ENCODE data around the gene RIT1.

The RIT1 gene

DNA sequence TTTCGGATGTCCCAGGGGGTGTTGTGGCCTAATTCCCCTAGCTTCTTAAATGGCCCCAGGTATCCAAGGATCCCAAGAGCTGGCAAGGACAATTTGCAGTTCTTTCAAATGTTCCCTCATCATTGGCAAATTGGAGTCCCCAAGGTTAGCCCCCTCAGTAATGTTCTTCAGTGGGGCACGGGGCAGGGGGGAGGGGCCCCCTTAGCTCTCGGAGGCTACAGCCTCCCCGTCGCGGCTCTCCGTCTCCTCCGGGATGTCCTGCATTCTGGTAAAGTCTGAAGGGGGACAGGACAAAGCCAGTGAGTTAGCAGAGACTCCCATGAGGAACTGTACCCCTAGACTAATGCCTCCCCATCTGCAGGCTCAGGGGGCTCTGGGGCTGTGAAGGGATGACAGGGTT, 36.6 kb upstream of the RIT1 start:
- no peak for TF ChIP-seq Cebpa-rat (IDR thresholded peaks at IDR 0.05)
- peaks cover 60 to 98% (median 75%) of the 10 kb centered on the region in 10 experiments for H3K4me1 ChIP-seq
- H3K36me3 ChIP-seq: peaks cover 64 to 87% (median 71%) of the 10 kb centered on the region in 11 experiments
- H3K4me2 ChIP-seq: peak overlapping the region; percentile 59 to 97 (median 95); a peak in 21 of 22 replicates
- peak overlapping the region in 8 of 11 experiments; percentile 32 to 69 (median 55); a peak in 9 of 22 replicates for H3K9ac ChIP-seq
- H3K27me3 ChIP-seq: no peaks in the 10 kb centered on the region
- H3K27ac ChIP-seq: peak overlapping the region in 10 of 11 experiments; percentile 33 to 82 (median 76); a peak in 17 of 22 replicates
- H3K9me3 ChIP-seq (replicated peaks in 1 of 11): no peaks in the 10 kb centered on the region
- peak overlapping the region in 1 of 10 experiments; percentile 42; a peak in 1 of 20 replicates for H3K4me3 ChIP-seq
- H4K20me1 ChIP-seq: peaks cover 34 to 84% (median 69%) of the 10 kb centered on the region in 11 experiments; a peak in 20 of 22 replicates

DNA sequence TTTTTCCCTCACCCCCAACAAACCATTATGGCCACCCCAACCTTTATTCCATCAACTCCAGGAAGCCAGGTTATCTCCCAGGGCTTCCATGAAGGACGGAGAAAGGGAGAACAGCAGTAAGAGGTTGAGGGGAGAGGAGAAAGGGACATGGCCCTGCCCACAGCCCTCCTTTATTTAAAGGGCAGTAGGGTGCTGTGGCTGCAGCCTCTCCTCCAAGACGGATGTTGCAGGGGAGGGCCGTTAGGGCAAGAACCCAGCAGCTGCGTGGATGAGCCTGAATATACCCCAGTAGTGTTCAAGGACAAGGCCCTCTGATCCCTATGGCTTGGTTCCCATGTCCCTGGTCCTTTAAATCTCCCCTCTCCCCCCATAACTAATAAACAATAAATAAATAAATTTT, 36.1 kb upstream of the RIT1 start:
- peaks cover 30 to 81% (median 65%) of the 10 kb centered on the region in 11 experiments; a peak in 20 of 22 replicates for H4K20me1 ChIP-seq
- peak overlapping the region in 10 of 11 experiments; percentile 32 to 69 (median 57); a peak in 15 of 22 replicates for H3K9ac ChIP-seq
- TF ChIP-seq Cebpa-rat (IDR thresholded peaks at IDR 0.05): no peak
- H3K4me3 ChIP-seq: peak overlapping the region in 3 of 10 experiments; percentile 1 to 42 (median 33); a peak in 1 of 20 replicates
- H3K4me2 ChIP-seq: peak overlapping the region; percentile 59 to 97 (median 95)
- no peaks in the 10 kb centered on the region for H3K27me3 ChIP-seq
- H3K36me3 ChIP-seq: peaks cover 59 to 82% (median 67%) of the 10 kb centered on the region in 11 experiments
- no peaks in the 10 kb centered on the region for H3K9me3 ChIP-seq (replicated peaks in 1 of 11)
- H3K27ac ChIP-seq: peak overlapping the region in 10 of 11 experiments; percentile 33 to 82 (median 76); a peak in 19 of 22 replicates
- H3K4me1 ChIP-seq: peaks cover 65 to 100% (median 79%) of the 10 kb centered on the region in 10 experiments

DNA sequence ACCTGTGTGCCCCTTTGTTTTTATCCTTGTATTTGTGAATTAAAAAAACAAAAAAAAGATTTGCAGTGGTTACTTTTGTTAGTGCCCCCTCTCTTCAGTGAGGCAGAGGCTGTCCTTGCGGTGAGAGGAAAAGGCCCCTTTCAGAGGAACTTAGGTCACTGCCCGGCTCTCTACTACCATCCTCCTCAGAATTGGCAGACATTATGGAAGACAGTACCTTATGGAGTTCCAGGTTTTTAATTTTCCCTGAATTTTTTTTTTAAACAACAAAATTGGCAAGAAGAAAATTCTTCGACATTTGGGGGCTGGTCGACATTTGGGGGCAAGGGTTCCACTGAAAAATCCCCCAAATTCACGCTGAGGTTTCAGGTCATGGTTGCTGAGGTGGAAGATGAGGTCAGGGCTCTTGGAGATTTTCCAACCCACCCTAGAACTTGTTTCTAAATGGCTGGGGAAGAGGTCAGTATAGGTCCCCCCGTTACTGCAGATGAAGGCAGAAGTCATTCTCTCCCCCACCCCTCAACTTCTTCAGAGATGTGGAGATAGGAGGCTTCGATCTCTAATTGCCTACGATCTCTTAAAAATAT, 35.6 kb upstream of the RIT1 start:
- Histone ChIP-seq H3K4me3 (peak overlapping the region in 5 of 10 experiments; percentile 1 to 40 (median 28); a peak in 2 of 20 replicates), H3K36me3 (peaks cover 54 to 77% (median 61%) of the 10 kb centered on the region in 11 experiments), H3K4me2 (peak overlapping the region; percentile 59 to 97 (median 95)), H3K4me1 (peaks cover 70 to 100% (median 82%) of the 10 kb centered on the region in 10 experiments), H3K27me3 (no peaks in the 10 kb centered on the region), H3K9ac (peak overlapping the region in 9 of 11 experiments; percentile 39 to 69 (median 58); a peak in 14 of 22 replicates), H3K9me3 (replicated peaks in 1 of 11) (no peaks in the 10 kb centered on the region), H4K20me1 (peaks cover 24 to 81% (median 62%) of the 10 kb centered on the region in 11 experiments; a peak in 20 of 22 replicates), H3K27ac (peak overlapping the region; percentile 10 to 82 (median 76); a peak in 20 of 22 replicates)
- no peak for TF ChIP-seq Cebpa-rat (IDR thresholded peaks at IDR 0.05)

DNA sequence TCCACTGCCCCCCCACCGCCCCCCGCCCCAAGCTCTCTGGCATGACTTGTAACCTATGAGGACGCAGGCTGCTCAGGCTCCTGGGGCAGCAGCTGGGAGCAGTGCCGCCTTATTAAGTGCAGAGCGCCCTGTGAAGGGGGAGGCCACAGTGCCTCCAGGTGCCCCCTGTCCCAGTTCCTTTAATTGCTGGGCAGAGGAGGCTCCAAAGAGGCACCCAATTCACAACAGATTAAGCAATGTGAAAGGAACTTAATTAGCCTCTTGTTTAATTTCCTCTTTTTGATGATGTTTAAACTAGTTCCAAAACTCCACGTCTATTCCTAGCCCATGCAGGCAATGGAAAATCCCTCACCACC, 33.3 kb upstream of the RIT1 start:
- TF ChIP-seq Cebpa-rat (IDR thresholded peaks at IDR 0.05): no peak
- Histone ChIP-seq H3K4me3 (peak overlapping the region in 1 of 10 experiments; percentile 11; a peak in 1 of 20 replicates), H3K9me3 (replicated peaks in 1 of 11) (no peaks in the 10 kb centered on the region), H3K27ac (peak overlapping the region in 10 of 11 experiments; percentile 34 to 82 (median 76); a peak in 18 of 22 replicates), H4K20me1 (peaks cover 4 to 59% (median 39%) of the 10 kb centered on the region in 11 experiments; a peak in 17 of 22 replicates), H3K9ac (peak overlapping the region in 10 of 11 experiments; percentile 9 to 71 (median 60); a peak in 17 of 22 replicates), H3K4me2 (peak overlapping the region; percentile 83 to 97 (median 95)), H3K36me3 (peaks cover 31 to 54% (median 38%) of the 10 kb centered on the region in 11 experiments), H3K27me3 (no peaks in the 10 kb centered on the region), H3K4me1 (peaks cover 92 to 100% (median 95%) of the 10 kb centered on the region in 10 experiments)

DNA sequence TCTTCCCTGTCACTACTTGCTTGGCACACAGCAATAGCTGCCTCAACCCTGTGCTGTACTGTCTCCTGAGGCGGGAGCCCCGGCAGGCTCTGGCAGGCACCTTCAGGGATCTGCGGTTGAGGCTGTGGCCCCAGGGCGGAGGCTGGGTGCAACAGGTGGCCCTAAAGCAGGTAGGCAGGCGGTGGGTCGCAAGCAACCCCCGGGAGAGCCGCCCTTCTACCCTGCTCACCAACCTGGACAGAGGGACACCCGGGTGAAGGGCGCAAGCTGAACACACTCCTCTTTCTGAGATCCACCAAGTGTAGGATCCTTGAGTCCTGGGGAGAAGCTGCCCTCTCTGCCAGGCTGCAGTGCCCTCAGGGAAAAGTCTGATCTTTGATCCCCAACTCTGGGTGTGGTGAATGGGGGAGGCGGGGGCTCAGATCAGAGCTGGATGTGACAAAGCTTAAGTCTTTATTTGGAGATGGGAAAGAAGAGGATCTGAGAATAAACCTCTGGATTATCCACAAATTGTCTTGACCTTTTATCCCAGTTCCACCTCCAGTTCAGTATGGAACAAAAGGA, 31.5 kb upstream of the RIT1 start:
- no peak overlapping the region; a peak in 1 of 20 replicates for H3K4me3 ChIP-seq
- H3K27ac ChIP-seq: peak overlapping the region in 10 of 11 experiments; percentile 9 to 69 (median 56); a peak in 15 of 22 replicates
- TF ChIP-seq Cebpa-rat (IDR thresholded peaks at IDR 0.05): no peak
- H3K36me3 ChIP-seq: peaks cover 13 to 36% (median 21%) of the 10 kb centered on the region in 11 experiments; a peak in 21 of 22 replicates
- H4K20me1 ChIP-seq: peaks cover 0 to 41% (median 24%) of the 10 kb centered on the region in 11 experiments; a peak in 15 of 22 replicates
- H3K9ac ChIP-seq: peak overlapping the region in 9 of 11 experiments; percentile 17 to 69 (median 56); a peak in 10 of 22 replicates
- peak overlapping the region; percentile 75 to 95 (median 86) for H3K4me2 ChIP-seq
- H3K9me3 ChIP-seq (replicated peaks in 1 of 11): no peaks in the 10 kb centered on the region
- no peaks in the 10 kb centered on the region for H3K27me3 ChIP-seq
- peaks cover 92 to 100% (median 96%) of the 10 kb centered on the region in 10 experiments for H3K4me1 ChIP-seq

DNA sequence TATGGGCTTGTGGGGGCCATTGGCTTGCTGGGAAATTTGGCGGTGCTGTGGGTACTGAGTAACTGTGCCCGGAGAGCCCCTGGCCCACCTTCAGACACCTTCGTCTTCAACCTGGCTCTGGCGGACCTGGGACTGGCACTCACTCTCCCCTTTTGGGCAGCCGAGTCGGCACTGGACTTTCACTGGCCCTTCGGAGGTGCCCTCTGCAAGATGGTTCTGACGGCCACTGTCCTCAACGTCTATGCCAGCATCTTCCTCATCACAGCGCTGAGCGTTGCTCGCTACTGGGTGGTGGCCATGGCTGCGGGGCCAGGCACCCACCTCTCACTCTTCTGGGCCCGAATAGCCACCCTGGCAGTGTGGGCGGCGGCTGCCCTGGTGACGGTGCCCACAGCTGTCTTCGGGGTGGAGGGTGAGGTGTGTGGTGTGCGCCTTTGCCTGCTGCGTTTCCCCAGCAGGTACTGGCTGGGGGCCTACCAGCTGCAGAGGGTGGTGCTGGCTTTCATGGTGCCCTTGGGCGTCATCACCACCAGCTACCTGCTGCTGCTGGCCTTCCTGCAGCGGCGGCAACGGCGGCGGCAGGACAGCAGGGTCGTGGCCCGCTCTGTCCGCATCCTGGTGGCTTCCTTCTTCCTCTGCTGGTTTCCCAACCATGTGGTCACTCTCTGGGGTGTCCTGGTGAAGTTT, 30.8 kb upstream of the RIT1 start:
- H3K9ac ChIP-seq: peak overlapping the region; percentile 0 to 69 (median 56); a peak in 20 of 22 replicates
- TF ChIP-seq Cebpa-rat (IDR thresholded peaks at IDR 0.05): no peak
- peaks cover 7 to 29% (median 14%) of the 10 kb centered on the region in 11 experiments; a peak in 20 of 22 replicates for H3K36me3 ChIP-seq
- no peaks in the 10 kb centered on the region for H3K27me3 ChIP-seq
- H3K9me3 ChIP-seq (replicated peaks in 1 of 11): no peaks in the 10 kb centered on the region
- H3K4me1 ChIP-seq: peaks cover 85 to 94% (median 89%) of the 10 kb centered on the region in 10 experiments
- peak overlapping the region in 3 of 10 experiments; percentile 21 to 30 (median 24); a peak in 3 of 20 replicates for H3K4me3 ChIP-seq
- H4K20me1 ChIP-seq: peaks cover 0 to 34% (median 20%) of the 10 kb centered on the region in 11 experiments; a peak in 15 of 22 replicates
- H3K27ac ChIP-seq: peak overlapping the region; percentile 29 to 69 (median 57); a peak in 17 of 22 replicates
- H3K4me2 ChIP-seq: peak overlapping the region; percentile 75 to 95 (median 86)

DNA sequence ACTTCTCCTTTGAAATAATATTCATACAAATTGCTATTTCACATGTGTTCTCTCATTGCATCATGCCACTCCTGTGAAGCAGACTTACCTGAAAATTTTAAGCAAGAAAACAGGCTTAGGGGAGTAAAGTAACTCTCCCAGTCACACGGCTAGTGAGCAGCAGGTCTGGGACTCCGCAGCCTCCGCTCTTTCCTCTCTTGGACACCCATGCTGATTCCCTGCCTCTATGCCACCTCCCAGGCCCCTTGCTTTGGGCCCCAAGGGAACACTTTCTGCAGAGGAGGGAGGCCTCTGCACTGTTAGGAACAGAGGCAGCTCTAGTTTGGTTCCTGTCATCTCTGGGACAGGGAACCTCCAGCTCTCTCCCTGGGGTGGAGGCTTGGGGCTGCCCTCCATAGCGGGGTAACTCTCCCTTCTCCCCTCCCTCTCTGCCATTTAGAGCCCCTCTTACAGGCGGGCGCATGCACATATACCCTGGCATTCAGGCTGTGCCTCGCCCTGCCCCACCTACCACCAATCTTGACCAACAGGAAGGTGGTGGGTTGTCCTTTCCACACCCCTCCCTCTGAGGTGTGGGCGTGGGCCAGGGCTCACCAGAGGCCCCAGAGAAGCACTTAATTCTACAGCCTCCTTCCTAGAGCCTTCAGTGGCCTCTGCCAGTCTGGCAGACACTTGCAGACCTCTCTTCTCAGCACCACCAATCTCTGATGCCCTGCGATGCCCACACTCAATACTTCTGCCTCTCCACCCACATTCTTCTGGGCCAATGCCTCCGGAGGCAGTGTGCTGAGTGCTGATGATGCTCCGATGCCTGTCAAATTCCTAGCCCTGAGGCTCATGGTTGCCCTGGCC, 30.1 kb upstream of the RIT1 start, which contains the start of gene RXFP4:
TSS of gene RXFP4 (plus strand) at position 646 of the 852 bp plus-strand sequence. CDS start at position 718, 72 bp downstream.
- Histone ChIP-seq H3K4me1 (peaks cover 77 to 86% (median 81%) of the 10 kb centered on the region in 10 experiments), H3K4me3 (peak within 1 kb of the TSS in 8 of 10 experiments; percentile 0 to 48 (median 19); a peak in 9 of 20 replicates), H3K4me2 (peak within 1 kb of the TSS; percentile 75 to 95 (median 86)), H3K9me3 (replicated peaks in 1 of 11) (no peaks in the 10 kb centered on the region), H3K27me3 (no peaks in the 10 kb centered on the region), H3K9ac (peak within 1 kb of the TSS; percentile 45 to 69 (median 56)), H3K36me3 (peaks cover 0 to 24% (median 9%) of the 10 kb centered on the region in 11 experiments; a peak in 9 of 22 replicates), H3K27ac (peak within 1 kb of the TSS; percentile 43 to 69 (median 57); a peak in 21 of 22 replicates), H4K20me1 (peaks cover 0 to 27% (median 13%) of the 10 kb centered on the region in 11 experiments; a peak in 13 of 22 replicates)
- no peak for TF ChIP-seq Cebpa-rat (IDR thresholded peaks at IDR 0.05)

All from BLaER1 treated with 17β-estradiol and CSF1 and Interleukin-3, amounts not matched to agents 10 nM and 100 nM (cell line).